Glomerular endothelial cell (primary cell): ENCODE data around the gene AQP7. TPM values are rescaled to one million over a fixed set of nuclear protein-coding genes. Genes with fewer than 3 reads are reported as not detected.
"Not testable (repeated sequence)": the region's sequence is repeated elsewhere in the genome, so short reads cannot be mapped to it uniquely, and the experiment has no call there.

Experiments
- DNase-seq: peaks from one replicate; pipeline ENCODE4 v3.0.0-alpha.2; 2011; ENCODE audit warnings: low read depth, low spot score; ENCODE audit errors: extremely low read depth
- total RNA-seq: library from RNA; depleted of rRNA; stranded (reverse); fragments of >200 nt; gene quantifications from 2 replicates; pipeline ENCODE4 v1.2.3, GENCODE V29; 2015

Gene AQP7
- total RNA-seq, 1 donor from 2014 or later: not detected

DNA sequence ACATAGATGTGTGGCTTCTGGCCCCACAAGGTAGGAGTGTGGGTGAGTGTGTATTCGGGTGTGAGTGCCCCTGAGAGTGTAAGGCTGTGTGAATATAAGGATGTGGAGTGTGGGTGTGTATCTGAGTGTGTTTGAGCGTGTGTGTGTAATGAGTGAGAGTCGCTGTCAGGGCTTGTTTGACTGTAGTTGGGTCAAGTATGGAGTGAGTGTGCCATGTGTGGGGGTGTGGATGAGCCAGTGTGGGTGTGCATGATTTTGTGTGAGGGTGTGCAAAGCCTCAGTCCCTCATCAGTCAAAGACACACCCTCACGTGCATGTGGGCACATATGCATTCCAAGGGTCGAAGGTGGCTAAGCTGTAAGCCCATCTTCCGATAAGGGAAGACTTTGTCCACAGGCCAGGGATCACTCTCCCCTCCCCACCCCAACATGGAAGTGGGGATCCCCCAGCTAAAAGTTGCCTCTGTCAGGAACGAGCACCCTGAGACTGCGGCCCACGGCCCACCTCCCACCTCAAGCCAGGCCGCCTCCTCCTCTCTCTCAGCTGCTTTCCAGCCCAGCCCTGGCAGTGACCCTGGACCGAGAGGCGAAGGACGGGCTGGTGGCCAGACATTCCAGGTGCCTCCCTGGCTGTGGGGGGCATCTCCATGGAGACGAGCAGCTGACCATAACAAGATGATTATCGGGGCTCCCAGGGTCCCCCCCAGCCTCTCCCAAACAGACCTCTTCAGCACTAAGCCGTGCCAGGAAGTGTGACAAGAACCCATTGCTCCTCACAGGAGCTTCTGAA, 32.1 kb upstream of the AQP7 start:
- DNase-seq: no peak

DNA sequence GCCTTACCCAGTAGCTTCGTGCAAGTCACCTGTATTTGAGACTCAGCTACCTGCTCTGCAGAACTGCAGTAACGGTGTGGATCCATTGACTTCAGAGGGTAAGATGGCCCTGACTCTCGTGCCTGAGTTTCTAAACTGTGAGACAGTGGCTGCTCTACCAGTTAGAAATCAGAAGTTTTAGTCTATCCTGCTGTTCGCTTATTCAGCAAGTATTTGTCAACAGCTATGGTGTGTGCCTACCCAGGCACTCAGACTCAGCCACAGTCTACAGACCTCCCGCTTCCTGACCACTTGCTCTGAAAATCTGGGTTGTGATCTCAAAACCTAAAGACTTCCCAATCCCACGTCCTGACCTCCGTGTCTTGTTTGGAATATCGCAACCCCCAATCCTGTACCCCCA, 31.5 kb upstream of the AQP7 start:
- DNase-seq: no peak

- no peak for DNase-seq
These were observed 29.1 kb upstream of the AQP7 start for GRCh38 chr9:33431420-33431819.

DNA sequence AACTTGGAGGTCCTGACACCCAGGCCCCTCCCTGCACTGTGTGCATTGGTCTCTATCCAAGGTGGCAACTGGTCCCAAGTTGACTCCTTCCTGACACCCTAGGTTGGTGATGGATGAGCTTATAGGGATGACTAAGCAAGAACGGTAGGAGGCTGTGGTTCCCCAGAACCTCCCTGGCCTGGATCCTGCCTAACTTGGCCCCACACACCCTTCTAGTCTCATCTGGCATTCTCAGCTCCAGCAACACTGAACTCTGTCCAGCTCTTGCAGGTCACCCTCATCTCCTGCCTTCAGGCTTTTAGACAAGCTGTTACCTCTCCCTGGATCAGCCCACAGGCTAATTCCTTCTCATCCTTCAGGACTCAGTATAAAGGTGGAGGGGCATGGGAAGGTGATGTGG, 28.6 kb upstream of the AQP7 start:
- DNase-seq: no peak

DNA sequence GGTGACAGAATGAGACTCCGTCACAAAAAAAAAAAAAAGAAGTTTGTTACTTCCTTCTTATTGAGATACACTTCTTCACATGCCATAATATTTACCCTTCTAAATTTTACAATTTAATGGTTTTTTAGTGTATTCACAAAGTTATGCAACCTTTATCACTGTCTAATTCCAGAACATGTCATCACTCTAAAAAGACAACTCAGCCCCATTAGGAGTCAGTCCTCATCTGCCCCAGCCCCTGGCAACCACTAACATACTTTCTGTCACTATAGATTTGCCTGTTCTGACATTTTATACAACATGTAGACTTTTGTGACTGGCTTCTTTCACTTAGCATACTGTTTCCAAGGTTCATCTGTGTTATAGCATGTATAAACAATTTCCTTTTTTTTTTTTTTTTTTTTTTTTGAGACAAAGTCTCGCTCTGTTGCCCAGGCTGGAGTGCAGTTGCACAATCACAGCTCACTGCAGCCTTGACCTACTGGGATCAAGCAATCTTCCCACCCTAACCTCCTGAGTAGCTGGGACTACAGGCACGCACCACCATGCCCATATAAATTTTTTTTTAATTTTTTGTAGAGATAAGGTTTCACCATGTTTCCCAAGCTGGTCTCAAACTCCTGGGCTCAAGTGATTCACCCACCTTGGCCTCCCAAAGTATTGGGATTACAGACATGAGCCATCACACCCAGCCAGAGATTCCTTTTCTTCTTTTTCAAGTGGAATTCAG, 27.1 kb upstream of the AQP7 start:
- DNase-seq: no peak

GRCh38 chr9:33426843-33427293, 24.5 kb upstream of the AQP7 start:
- no peak for DNase-seq

DNA sequence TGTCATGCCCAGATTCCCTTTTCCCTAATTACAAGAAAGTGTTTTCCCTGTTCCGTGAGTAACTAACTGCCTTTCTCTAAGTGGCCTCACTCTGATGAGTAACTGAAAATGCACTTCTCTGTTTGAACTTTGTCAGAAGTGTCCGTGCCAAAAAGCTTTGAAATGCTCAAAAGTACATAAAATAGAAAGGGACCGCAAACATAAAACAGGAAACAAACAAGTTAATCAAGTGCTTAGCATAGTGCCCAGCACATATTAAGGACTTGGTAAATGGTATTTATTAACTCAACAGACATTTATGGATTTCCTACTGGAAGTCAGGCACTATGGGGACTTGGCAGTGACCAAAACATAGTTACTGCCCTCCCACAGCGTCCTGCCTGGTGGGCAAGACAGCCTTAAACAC, 22.8 kb upstream of the AQP7 start:
- no peak for DNase-seq

DNA sequence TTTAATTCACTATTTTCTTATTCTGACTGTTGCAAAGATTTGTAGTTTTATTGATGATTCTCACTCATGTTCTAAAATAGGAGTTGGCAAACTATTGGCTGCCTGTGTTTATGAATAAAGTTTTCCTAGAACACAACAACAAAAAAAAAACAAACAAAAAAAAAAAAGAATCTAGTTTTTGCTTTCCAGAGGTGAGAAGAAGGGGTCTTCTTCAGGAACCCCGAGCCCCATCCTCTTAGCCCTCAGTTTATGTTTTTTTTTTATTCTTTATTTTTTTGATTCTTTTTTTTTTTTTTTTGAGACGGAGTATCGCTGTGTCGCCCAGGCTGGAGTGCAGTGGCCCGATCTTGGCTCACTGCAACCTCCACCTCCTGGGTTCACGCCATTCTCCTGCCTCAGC, 22.1 kb upstream of the AQP7 start:
- DNase-seq: not testable (repeated sequence)

DNA sequence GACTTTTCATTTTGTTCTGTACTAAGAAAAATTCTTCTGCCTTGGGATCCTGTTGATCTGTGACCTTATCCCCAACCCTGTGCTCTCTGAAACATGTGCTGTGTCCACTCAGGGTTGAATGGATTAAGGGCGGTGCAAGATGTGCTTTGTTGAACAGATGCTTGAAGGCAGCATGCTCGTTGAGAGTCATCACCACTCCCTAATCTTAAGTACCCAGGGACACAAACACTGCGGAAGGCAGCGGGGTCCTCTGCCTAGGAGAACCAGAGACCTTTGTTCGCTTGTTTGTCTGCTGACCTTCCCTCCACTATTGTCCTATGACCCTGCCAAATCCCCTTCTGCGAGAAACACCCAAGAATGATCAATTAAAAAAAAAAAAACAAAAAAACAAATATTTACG, 21.7 kb upstream of the AQP7 start:
- not testable (repeated sequence) for DNase-seq

- DNase-seq: no peak
These were observed 17.4 kb upstream of the AQP7 start for GRCh38 chr9:33419708-33420303.

- no peak for DNase-seq
These were observed 15.7 kb upstream of the AQP7 start for GRCh38 chr9:33418090-33418489.

GRCh38 chr9:33416996-33417395, 14.6 kb upstream of the AQP7 start:
- no peak for DNase-seq

GRCh38 chr9:33415501-33416038, 13.2 kb upstream of the AQP7 start:
- peak; percentile 7 for DNase-seq

DNA sequence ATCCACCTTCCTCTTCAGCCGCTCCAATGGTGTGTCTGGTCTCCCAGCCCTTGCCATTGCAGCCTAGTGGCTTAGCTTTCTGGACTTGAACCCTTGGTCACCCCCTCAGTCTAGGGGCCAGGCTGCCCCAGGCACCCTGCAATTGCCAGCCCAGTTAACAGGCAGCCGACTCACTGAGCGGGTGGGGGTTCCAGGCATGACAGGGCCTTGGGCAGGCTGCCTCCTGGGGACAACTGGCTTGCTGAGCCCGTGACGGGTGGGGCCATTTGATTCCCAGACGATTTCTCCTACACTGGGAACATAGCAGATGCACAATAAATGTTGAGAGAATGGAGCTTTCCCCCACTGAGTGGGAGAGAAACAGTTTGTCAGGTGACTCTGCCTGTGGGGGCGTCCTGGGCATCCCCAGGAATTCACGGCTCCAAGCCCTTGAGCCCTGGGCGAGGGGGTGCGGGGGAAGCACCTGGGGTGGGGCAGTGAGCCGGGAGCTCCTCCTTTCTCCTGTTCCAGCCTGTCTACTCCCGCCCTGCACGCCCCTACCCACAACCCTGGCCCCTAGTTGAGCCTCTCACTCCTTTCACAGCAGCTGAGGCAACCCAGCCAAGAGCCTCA, 12.6 kb upstream of the AQP7 start:
- no peak for DNase-seq

- DNase-seq: no peak
These were observed 11.9 kb upstream of the AQP7 start for GRCh38 chr9:33414268-33414667.

- no peak for DNase-seq
These were observed 5.7 kb upstream of the AQP7 start for GRCh38 chr9:33408087-33408486.

GRCh38 chr9:33407061-33407460, 4.7 kb upstream of the AQP7 start:
- no peak for DNase-seq

DNA sequence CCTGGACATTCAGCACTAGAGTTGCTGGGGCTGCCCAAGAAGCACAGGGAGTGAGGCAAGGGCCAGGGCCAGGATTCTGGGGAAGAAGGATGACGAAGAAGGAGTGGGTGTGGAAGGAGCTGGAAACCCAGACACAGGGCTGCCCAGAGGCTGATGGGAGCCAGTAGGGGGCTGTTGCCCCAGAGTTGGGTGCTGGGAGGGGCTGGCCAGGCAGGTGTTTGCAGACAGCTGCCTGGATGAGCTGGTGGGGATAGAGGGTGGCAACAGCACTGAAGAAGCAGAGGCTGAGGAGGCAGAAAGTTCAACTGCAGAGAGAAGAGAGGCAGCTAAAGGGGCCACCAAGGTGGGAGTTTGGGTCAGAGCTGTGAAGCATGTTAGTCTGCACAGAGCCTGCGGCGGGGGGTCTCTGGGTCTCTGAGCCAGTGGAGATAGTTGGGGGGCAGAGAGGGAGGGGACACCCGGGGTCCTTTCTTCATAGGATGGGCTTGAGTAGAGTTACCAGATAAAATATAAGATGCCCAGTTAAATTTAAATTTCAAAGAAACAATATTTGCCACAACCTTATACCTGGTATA, 2.5 kb upstream of the AQP7 start:
- no peak for DNase-seq

DNA sequence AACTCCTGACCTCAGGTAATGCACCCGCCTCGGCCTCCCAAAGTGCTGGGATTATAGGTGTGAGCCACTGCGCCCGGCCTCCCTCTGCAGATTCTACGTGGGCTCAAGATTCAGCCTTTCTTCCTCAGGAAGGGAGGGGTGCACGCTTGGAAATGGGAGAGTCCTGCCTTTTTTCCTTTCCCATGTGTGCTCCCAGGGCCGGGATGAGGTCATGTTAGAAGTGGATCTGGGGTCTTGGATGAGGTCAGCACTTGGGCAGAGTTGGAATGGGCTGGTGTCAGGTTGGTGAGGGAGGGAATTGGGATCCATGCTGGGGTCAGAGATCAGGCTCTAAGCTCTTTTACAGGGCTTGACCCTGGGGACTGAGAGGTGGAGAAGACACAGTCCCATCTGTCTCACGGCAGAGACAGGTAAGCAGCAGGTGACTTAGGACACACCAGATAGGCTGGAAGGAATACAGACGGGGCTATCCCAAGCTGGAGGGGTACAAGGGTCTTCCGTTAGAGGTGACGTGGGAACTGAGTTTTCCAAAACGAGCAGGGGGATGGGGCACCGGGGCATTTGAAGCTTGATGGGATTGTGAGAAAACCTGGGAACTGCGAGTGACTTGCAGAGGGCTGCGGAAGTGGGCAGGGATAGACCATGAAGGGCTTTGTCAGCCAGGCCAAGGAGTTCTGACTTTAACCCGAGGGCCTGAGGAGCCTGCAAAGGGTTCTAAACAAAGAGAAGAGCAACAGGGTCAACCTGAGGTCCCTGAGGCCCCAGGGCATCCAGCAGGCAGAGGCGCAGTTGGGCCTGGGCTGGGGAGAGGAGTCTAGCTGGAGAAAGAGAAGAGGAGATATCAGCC, 1.8 kb upstream of the AQP7 start:
- DNase-seq: no peak

GRCh38 chr9:33401809-33402208, 559 bp downstream of the AQP7 start:
- DNase-seq: not testable (repeated sequence)
